ENCODE measurements around the gene FIGNL1.

DNA sequence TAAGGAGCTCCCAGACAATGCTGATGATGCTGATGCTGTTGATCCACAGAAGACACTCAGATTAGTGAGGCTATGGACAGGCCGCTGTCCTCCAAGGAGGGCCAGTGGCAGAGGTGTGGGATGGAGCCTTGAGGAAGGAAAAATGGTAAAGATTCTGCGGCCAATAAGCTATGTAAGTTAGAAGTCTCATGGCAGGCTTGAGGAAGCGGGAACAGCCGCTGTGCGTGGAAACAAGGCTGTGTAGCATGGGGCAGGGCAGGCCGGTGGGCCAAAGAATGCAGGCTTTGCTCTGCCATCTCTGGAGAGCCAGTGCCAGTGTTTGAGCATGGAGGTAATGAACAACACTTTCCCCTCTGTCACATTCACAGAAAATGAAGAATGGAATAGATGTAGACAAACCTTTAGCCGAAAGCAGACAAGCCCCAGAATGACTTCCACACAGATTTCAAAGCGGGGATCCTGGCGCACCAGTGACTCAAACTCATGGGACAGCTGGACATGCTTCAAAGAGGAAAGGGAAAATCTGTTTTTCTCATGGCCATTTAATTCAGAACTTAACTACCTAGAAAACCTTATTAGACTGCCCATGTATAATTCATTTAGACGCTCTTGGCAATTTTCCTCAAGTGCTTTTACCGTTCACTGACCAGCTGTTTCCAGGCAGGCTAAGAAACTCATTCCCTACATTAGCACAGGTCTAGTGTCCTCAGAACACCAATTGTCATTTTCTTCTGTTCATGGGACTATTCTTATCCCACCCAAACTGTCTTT, 16.9 kb upstream of the FIGNL1 start:
- TF ChIP-seq, protein P1, sequence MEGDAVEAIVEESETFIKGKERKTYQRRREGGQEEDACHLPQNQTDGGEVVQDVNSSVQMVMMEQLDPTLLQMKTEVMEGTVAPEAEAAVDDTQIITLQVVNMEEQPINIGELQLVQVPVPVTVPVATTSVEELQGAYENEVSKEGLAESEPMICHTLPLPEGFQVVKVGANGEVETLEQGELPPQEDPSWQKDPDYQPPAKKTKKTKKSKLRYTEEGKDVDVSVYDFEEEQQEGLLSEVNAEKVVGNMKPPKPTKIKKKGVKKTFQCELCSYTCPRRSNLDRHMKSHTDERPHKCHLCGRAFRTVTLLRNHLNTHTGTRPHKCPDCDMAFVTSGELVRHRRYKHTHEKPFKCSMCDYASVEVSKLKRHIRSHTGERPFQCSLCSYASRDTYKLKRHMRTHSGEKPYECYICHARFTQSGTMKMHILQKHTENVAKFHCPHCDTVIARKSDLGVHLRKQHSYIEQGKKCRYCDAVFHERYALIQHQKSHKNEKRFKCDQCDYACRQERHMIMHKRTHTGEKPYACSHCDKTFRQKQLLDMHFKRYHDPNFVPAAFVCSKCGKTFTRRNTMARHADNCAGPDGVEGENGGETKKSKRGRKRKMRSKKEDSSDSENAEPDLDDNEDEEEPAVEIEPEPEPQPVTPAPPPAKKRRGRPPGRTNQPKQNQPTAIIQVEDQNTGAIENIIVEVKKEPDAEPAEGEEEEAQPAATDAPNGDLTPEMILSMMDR (IDR thresholded peaks at IDR 0.05; ENCODE audit: extremely low read depth in 1 of 2, insufficient read depth in 1 of 2, low read depth in 1 of 2, low read length in 2 of 2), result no peak
- no peak for TF ChIP-seq EZH2 (IDR thresholded peaks at IDR 0.05; ENCODE audit: borderline replicate concordance, low read depth, low read length, severe bottlenecking)

All from endothelial cell of umbilical vein (primary cell).